Activated T-helper 9 cell treated with anti-CD3 and anti-CD28 coated beads, Interleukin-2, amount 50 U/mL, for 16 hours (primary cell): ENCODE data around the gene TRIO.

ENCODE experiments used
- DNase-seq: peaks from one replicate; pipeline ENCODE4 v3.0.0-alpha.2; 2020; ENCODE audit warnings: low read depth

The TRIO gene

GRCh38 chr5:14487897-14488570 is 344.9 kb downstream of the TRIO start:
- DNase-seq = no peak

GRCh38 chr5:14488709-14489108 is 345.6 kb downstream of the TRIO start:
- DNase-seq = no peak

GRCh38 chr5:14489643-14490042 is 346.5 kb downstream of the TRIO start:
- no peak for DNase-seq

GRCh38 chr5:14490309-14490711 is 347.2 kb downstream of the TRIO start:
- DNase-seq = no peak

- DNase-seq = no peak
Measured at GRCh38 chr5:14491015-14491915, 348.1 kb downstream of the TRIO start.

GRCh38 chr5:14492331-14492964 is 349.3 kb downstream of the TRIO start:
- DNase-seq = no peak

GRCh38 chr5:14495301-14495700 is 352.2 kb downstream of the TRIO start:
- DNase-seq = no peak

- no peak for DNase-seq
Measured at GRCh38 chr5:14497311-14497710, 354.2 kb downstream of the TRIO start.

GRCh38 chr5:14501353-14502293 is 358.5 kb downstream of the TRIO start:
- no peak for DNase-seq

GRCh38 chr5:14502294-14502690 is 359.1 kb downstream of the TRIO start:
- DNase-seq = no peak

GRCh38 chr5:14503017-14503680 is 360.0 kb downstream of the TRIO start:
- DNase-seq = no peak

GRCh38 chr5:14503681-14504331 is 360.7 kb downstream of the TRIO start:
- DNase-seq = no peak

- no peak for DNase-seq
Measured at GRCh38 chr5:14504332-14504727, 361.2 kb downstream of the TRIO start.

- no peak for DNase-seq
Measured at GRCh38 chr5:14504816-14505215, 361.7 kb downstream of the TRIO start.

GRCh38 chr5:14505310-14506139 is 362.4 kb downstream of the TRIO start:
- no peak for DNase-seq

GRCh38 chr5:14506140-14506538 is 363.0 kb downstream of the TRIO start:
- no peak for DNase-seq

GRCh38 chr5:14506661-14507060 is 363.5 kb downstream of the TRIO start:
- DNase-seq = no peak

- DNase-seq = no peak
Measured at GRCh38 chr5:14507156-14507941, 364.2 kb downstream of the TRIO start.

GRCh38 chr5:14508046-14508445 is 364.9 kb downstream of the TRIO start:
- DNase-seq = no peak
